ENCODE measurements around the gene MCOLN2.

DNA sequence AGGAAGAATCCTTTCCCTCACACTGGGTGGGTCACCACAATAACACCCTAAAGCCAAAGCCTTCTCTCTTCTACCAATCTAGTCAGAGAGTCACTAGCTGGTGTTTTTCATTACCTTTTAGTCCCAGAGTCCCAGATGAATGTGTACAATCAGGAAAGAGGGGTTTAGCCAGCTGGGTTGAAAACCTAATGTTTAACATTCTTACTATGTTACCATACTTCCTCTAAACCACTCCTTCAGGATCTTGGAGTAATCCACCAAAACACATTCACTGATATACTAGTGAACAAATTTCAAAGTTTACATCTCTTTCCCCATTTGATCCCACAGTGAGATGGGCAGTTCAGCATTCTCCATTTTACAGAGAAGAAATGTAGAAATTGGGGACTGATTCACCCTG lies 113.6 kb downstream of the MCOLN2 start:
- TF ChIP-seq, protein P1, sequence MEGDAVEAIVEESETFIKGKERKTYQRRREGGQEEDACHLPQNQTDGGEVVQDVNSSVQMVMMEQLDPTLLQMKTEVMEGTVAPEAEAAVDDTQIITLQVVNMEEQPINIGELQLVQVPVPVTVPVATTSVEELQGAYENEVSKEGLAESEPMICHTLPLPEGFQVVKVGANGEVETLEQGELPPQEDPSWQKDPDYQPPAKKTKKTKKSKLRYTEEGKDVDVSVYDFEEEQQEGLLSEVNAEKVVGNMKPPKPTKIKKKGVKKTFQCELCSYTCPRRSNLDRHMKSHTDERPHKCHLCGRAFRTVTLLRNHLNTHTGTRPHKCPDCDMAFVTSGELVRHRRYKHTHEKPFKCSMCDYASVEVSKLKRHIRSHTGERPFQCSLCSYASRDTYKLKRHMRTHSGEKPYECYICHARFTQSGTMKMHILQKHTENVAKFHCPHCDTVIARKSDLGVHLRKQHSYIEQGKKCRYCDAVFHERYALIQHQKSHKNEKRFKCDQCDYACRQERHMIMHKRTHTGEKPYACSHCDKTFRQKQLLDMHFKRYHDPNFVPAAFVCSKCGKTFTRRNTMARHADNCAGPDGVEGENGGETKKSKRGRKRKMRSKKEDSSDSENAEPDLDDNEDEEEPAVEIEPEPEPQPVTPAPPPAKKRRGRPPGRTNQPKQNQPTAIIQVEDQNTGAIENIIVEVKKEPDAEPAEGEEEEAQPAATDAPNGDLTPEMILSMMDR (IDR thresholded peaks at IDR 0.05; ENCODE audit: control extremely low read depth in 1 of 3, insufficient read depth in 1 of 3, low read depth in 1 of 3, low read length in 3 of 3) = no peak
- TF ChIP-seq EZH2 (IDR thresholded peaks at IDR 0.05; ENCODE audit: low read depth, low read length, severe bottlenecking) (no peak), TAF1 (IDR thresholded peaks at IDR 0.05; ENCODE audit: low read depth, low read length) (no peak), TAF7 (optimal IDR thresholded peaks at IDR 0.05; ENCODE audit: borderline replicate concordance, low read depth, low read length) (no peak), POLR2AphosphoS5 (IDR thresholded peaks at IDR 0.05; ENCODE audit: low read depth, low read length) (no peak), JUN (IDR thresholded peaks at IDR 0.05; ENCODE audit: low read depth, low read length) (no peak), GABPA (IDR thresholded peaks at IDR 0.05; ENCODE audit: borderline replicate concordance, insufficient read depth, low read length) (no peak), NANOG (IDR thresholded peaks at IDR 0.05; ENCODE audit: insufficient read depth, low read depth, low read length, poor library complexity, severe bottlenecking) (no peak), RXRA (IDR thresholded peaks at IDR 0.05; ENCODE audit: insufficient read depth, low read depth, low read length) (no peak), BRCA1 (IDR thresholded peaks at IDR 0.05; ENCODE audit: low read depth, low read length) (no peak), POLR2A (IDR thresholded peaks at IDR 0.05; ENCODE audit: control extremely low read depth in 1 of 2, low read depth in 2 of 2, low read length in 2 of 2) (no peak)
- TF ChIP-seq, protein P2, sequence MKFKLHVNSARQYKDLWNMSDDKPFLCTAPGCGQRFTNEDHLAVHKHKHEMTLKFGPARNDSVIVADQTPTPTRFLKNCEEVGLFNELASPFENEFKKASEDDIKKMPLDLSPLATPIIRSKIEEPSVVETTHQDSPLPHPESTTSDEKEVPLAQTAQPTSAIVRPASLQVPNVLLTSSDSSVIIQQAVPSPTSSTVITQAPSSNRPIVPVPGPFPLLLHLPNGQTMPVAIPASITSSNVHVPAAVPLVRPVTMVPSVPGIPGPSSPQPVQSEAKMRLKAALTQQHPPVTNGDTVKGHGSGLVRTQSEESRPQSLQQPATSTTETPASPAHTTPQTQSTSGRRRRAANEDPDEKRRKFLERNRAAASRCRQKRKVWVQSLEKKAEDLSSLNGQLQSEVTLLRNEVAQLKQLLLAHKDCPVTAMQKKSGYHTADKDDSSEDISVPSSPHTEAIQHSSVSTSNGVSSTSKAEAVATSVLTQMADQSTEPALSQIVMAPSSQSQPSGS (IDR thresholded peaks at IDR 0.05; ENCODE audit: low read length) = no peak
- TF ChIP-seq, protein P3, sequence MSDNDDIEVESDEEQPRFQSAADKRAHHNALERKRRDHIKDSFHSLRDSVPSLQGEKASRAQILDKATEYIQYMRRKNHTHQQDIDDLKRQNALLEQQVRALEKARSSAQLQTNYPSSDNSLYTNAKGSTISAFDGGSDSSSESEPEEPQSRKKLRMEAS (IDR thresholded peaks at IDR 0.05) = no peak

All from H1 (cell line).